BLaER1 treated with 17β-estradiol and CSF1 and Interleukin-3, amounts not matched to agents 10 nM and 100 nM (cell line): ENCODE results near the gene HVCN1.
A peak's percentile ranks its signal among the peaks of the same experiment; 100 is the strongest.
"Not testable (repeated sequence)": the region's sequence is repeated elsewhere in the genome, so short reads cannot be mapped to it uniquely, and the experiment has no call there.

ENCODE experiments used
- H3K27ac ChIP-seq, 11 experiments: shearing (Covaris generic); formaldehyde crosslinking; 2 replicates each; pipeline ENCODE4 v1.8.1; 2022
- H3K27me3 ChIP-seq, 11 experiments: shearing (Covaris generic); formaldehyde crosslinking; 2 replicates each; pipeline ENCODE4 v1.8.1; 2022
- H3K36me3 ChIP-seq, 11 experiments: shearing (Covaris generic); formaldehyde crosslinking; 2 replicates each; pipeline ENCODE4 v1.8.1; 2022
- H3K4me1 ChIP-seq, 10 experiments: shearing (Covaris generic); formaldehyde crosslinking; 2 replicates each; pipeline ENCODE4 v1.8.1; 2022
- H3K4me2 ChIP-seq, 11 experiments: shearing (Covaris generic); formaldehyde crosslinking; 2 replicates each; pipeline ENCODE4 v1.8.1; 2022
- H3K4me3 ChIP-seq, 10 experiments: shearing (Covaris generic); formaldehyde crosslinking; 2 replicates each; pipeline ENCODE4 v1.8.1; 2022
- H3K9ac ChIP-seq, 11 experiments: shearing (Covaris generic); formaldehyde crosslinking; 2 replicates each; pipeline ENCODE4 v1.8.1; 2022
- H3K9me3 ChIP-seq, 11 experiments: shearing (Covaris generic); formaldehyde crosslinking; replicated peaks in 1 of 11; 2 replicates each; pipeline ENCODE4 v1.8.1; 2022
- H4K20me1 ChIP-seq, 11 experiments: shearing (Covaris generic); formaldehyde crosslinking; 2 replicates each; pipeline ENCODE4 v1.8.1; 2022
- Cebpa-rat ChIP-seq, 11 experiments: shearing (Covaris generic); IDR thresholded peaks; 2 replicates each; pipeline ENCODE4 v1.8.1; 2022

Gene HVCN1

DNA sequence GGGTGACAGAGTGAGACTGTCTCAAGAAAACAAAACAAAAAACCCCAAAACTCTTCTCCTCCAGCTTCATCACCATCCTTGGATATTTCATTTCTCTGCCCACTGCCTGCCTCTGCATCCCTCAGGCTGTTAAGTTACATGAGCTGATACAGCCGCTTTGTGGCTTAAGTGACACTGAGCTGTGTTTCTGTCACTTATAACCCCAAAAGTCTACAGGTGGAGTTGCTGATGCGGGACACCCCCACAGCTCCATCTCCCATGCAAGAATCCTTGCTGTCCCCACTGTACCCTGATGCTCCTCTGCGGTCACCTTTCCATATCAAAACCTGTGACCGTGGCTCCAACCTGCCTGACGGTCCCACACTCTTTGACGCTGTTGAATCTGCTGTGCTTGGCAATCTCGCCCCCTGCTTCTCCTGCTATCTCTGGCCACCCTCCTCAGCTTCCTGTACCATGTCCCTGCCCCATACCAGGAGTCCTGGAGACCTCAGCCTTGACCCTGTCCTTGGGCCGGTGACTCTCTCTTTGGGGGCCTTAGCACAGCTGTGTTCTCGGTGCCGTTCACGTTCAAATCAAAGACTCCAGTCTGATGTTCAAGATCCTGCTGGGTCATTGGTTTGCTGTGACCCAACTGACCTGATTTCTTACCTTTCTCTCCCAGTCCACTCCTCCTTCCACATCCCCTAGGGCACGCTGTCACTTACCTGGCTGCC is 20.3 kb downstream of the HVCN1 start:
- H3K4me1 ChIP-seq, result peaks cover 25 to 77% (median 73%) of the 10 kb centered on the region in 10 experiments
- H4K20me1 ChIP-seq, result no peaks in the 10 kb centered on the region; a peak in 1 of 22 replicates

DNA sequence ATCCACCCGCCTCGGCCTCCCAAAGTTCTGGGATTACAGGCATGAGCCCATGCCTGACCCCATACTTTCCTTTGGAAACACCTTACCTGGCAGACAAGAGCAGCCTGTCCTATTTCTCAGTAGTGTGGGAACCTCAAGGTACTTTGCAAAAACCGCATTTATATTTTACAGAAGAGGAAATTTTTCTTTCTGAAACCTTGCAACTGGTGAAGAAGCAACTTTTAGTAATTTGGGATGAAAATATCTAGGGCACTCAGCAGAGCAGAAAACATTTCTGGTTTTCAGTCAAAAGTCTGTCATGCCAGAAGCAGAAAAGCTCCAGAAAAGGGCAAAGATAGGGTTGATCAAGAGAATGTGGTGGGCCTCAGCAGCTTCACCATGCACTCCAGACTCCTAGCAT is 21.2 kb downstream of the HVCN1 start:
- Histone ChIP-seq H3K4me3 (no peak overlapping the region), H3K4me1 (peaks cover 30 to 77% (median 70%) of the 10 kb centered on the region in 10 experiments), H3K9ac (no peak overlapping the region; a peak in 1 of 22 replicates), H3K27ac (peak overlapping the region in 3 of 11 experiments; percentile 1 to 87 (median 2); a peak in 2 of 22 replicates), H3K9me3 (peaks cover 27 to 42% (median 35%) of the 10 kb centered on the region in 11 experiments), H4K20me1 (no peaks in the 10 kb centered on the region; a peak in 1 of 22 replicates), H3K27me3 (no peaks in the 10 kb centered on the region), H3K4me2 (peak overlapping the region in 8 of 11 experiments; percentile 29 to 82 (median 71); a peak in 14 of 22 replicates), H3K36me3 (peaks cover 36 to 81% (median 58%) of the 10 kb centered on the region in 11 experiments)
- TF ChIP-seq Cebpa-rat (IDR thresholded peaks at IDR 0.05), result no peak

More for the DNA sequence above, 20.3 kb downstream of the HVCN1 start:
- Histone ChIP-seq H3K9me3 (peaks cover 27 to 39% (median 34%) of the 10 kb centered on the region in 11 experiments), H3K4me3 (no peak overlapping the region), H3K9ac (peak overlapping the region in 4 of 11 experiments; percentile 34 to 65 (median 42); a peak in 5 of 22 replicates), H3K27ac (peak overlapping the region in 5 of 11 experiments; percentile 44 to 87 (median 52); a peak in 9 of 22 replicates), H3K36me3 (peaks cover 34 to 85% (median 54%) of the 10 kb centered on the region in 11 experiments), H3K27me3 (no peaks in the 10 kb centered on the region), H3K4me2 (peak overlapping the region; percentile 59 to 82 (median 71); a peak in 20 of 22 replicates)
- no peak for TF ChIP-seq Cebpa-rat (IDR thresholded peaks at IDR 0.05)

DNA sequence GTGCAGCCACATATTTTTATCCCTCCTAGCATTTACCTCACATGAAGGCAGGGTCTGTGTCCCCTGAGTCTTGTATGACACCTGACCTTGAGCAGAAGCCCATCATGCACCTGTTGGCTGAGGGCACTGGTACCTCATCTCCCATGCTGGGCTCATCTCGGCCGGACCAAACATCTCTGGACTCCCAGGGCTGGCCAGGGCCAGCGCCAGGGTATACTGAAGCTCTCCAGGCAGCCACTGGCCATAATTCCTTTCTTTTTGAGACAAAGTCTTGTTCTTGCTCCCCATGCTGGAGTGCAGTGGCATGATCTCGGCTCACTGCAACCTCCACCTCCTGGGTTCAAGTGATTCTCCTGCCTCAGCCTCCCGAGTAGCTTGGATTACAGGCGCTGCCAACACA is 22.0 kb downstream of the HVCN1 start:
- Histone ChIP-seq H3K27me3 (no peaks in the 10 kb centered on the region), H3K4me1 (peaks cover 38 to 77% (median 70%) of the 10 kb centered on the region in 10 experiments), H3K9ac (no peak overlapping the region), H3K27ac (no peak overlapping the region), H4K20me1 (no peaks in the 10 kb centered on the region), H3K36me3 (peaks cover 33 to 74% (median 50%) of the 10 kb centered on the region in 11 experiments), H3K4me2 (peak overlapping the region in 4 of 11 experiments; percentile 70 to 82 (median 74); a peak in 6 of 22 replicates), H3K4me3 (no peak overlapping the region), H3K9me3 (peaks cover 27 to 42% (median 35%) of the 10 kb centered on the region in 11 experiments)
- no peak for TF ChIP-seq Cebpa-rat (IDR thresholded peaks at IDR 0.05)

DNA sequence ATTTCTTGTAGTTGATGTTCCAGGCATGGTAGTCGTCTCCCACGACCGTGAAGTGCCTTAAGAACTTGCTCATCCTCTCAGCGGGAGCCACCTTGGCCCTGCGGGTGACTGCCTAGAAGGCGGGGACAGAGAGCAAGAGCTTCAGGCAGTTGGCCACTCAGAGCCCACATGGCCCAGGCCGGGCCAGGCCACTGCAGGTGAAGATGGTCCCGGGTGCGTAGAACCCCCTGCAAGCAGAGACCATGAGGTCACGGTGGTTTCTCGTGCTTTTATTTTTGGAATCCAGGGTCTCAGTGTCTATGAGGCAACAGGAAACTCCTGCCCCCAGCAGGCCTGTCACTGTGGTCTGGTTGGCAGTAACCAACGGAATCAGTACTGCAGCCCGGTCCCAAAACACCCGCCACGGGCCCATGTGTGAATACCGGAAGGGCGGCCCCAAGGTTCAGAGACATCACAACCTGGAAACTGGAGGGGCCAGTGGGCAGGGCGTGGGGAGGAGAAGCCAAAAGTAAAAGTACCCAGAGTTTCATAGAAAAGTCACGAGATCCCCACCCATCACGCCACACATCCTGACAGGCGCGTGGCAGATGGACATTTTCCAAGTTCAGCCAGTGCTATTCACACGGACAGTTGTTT is 27.5 kb downstream of the HVCN1 start:
- Histone ChIP-seq H3K4me1 (peaks cover 38 to 66% (median 61%) of the 10 kb centered on the region in 10 experiments), H3K36me3 (peaks cover 28 to 81% (median 70%) of the 10 kb centered on the region in 11 experiments), H3K27ac (peak overlapping the region in 10 of 11 experiments; percentile 45 to 95 (median 90); a peak in 20 of 22 replicates), H3K4me3 (peak overlapping the region in 9 of 10 experiments; percentile 8 to 60 (median 40); a peak in 15 of 20 replicates), H4K20me1 (no peaks in the 10 kb centered on the region), H3K9me3 (peaks cover 22 to 34% (median 29%) of the 10 kb centered on the region in 11 experiments), H3K27me3 (no peaks in the 10 kb centered on the region), H3K4me2 (peak overlapping the region; percentile 80 to 93 (median 89)), H3K9ac (peak overlapping the region; percentile 7 to 81 (median 75); a peak in 20 of 22 replicates)
- peak in 8 of 11 experiments; percentile 49 to 89 (median 78); a peak in 13 of 22 replicates for TF ChIP-seq Cebpa-rat (IDR thresholded peaks at IDR 0.05)

DNA sequence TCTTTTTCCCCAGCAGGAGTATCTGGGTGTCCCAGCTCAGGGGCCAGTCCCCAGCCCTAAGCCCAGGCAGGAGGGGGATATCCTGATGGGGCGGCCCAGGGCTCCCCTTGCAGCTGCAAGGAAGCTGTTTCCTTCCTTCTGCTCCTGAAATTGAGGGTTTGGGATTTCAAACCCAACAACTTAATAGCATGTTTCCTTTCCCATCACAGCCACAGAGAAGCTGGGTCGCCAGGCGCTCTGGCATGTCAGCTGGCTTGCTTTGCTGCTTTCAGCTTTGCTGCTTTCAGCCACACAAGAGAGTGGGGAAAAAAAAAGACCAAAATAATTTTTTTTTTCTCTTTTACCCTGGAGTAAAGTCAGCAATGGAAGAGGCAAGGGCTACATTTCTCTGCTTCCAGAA is 30.0 kb downstream of the HVCN1 start:
- Histone ChIP-seq H3K27me3 (no peaks in the 10 kb centered on the region), H3K9ac (peak overlapping the region in 9 of 11 experiments; percentile 5 to 78 (median 57); a peak in 17 of 22 replicates), H3K4me2 (peak overlapping the region in 10 of 11 experiments; percentile 20 to 93 (median 88); a peak in 18 of 22 replicates)

DNA sequence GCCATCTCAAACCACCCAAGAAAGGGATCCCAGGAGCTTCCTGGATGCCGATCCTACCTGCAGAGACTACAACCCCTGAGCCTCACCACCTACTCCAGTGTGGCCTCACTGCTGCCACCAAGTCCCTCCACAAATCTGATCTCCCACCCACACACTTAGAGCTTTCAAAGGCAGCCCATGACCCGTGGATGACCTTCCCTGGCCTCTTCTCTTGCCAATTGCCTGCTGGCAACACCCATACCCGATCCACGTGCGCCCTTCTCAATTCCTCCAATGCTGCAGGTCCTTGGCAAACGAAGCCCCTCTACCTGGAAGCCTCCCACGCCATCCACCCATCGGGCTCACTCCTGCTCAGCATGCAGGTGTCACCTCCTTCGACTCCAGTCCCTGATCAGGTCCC is 30.7 kb downstream of the HVCN1 start:
- Histone ChIP-seq H3K9ac (0 out of 22 replicates have a peak overlapping the region, but pooled peaks of 1 of the 11 experiments have one; percentile 16), H3K4me3 (no peak overlapping the region), H3K4me1 (peaks cover 45 to 86% (median 72%) of the 10 kb centered on the region in 10 experiments), H3K27me3 (no peaks in the 10 kb centered on the region), H3K27ac (peak overlapping the region in 5 of 11 experiments; percentile 7 to 94 (median 19); a peak in 8 of 22 replicates), H3K36me3 (peaks cover 21 to 81% (median 66%) of the 10 kb centered on the region in 11 experiments; a peak in 21 of 22 replicates), H4K20me1 (no peaks in the 10 kb centered on the region), H3K4me2 (peak overlapping the region in 9 of 11 experiments; percentile 9 to 92 (median 87); a peak in 13 of 22 replicates), H3K9me3 (peaks cover 0 to 2% (median 0%) of the 10 kb centered on the region in 11 experiments; a peak in 1 of 22 replicates)
- TF ChIP-seq Cebpa-rat (IDR thresholded peaks at IDR 0.05), result no peak

More for the DNA sequence above, 30.0 kb downstream of the HVCN1 start:
- Histone ChIP-seq H3K4me3 (no peak overlapping the region), H3K4me1 (peaks cover 45 to 84% (median 71%) of the 10 kb centered on the region in 10 experiments), H4K20me1 (no peaks in the 10 kb centered on the region), H3K36me3 (peaks cover 23 to 81% (median 66%) of the 10 kb centered on the region in 11 experiments), H3K9me3 (peaks cover 0 to 8% (median 3%) of the 10 kb centered on the region in 11 experiments; a peak in 18 of 22 replicates), H3K27ac (peak overlapping the region in 8 of 11 experiments; percentile 17 to 95 (median 92); a peak in 17 of 22 replicates)
- TF ChIP-seq Cebpa-rat (IDR thresholded peaks at IDR 0.05), result no peak

DNA sequence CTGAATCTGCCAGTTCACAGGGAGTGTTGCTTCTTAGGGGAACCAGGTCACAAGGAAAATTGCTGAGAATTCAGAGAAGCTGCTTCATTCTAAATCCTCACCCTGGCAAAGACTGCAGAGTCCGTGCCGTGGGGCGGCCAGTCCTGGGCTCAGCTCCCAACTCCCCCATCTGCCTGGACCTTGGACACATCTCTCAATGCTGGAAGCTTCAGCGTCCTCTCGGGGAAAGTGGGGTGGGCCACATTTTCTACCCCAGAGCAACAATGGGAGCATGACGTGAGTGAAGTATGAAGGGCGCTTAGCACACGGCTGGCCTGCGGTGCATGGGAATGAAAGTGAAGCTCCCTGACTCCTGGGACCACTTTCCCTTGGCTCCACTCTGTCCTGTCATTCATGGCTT is 31.2 kb downstream of the HVCN1 start:
- peaks cover 20 to 83% (median 69%) of the 10 kb centered on the region in 11 experiments; a peak in 21 of 22 replicates for H3K36me3 ChIP-seq
- H3K27me3 ChIP-seq, result no peaks in the 10 kb centered on the region
- H3K9ac ChIP-seq, result 0 out of 22 replicates have a peak overlapping the region, but pooled peaks of 2 of the 11 experiments have one; percentile 10 to 16
- H3K4me2 ChIP-seq, result peak overlapping the region in 8 of 11 experiments; percentile 9 to 92 (median 88); a peak in 8 of 22 replicates
- H3K27ac ChIP-seq, result peak overlapping the region in 5 of 11 experiments; percentile 7 to 94 (median 19); a peak in 9 of 22 replicates
- no peak for TF ChIP-seq Cebpa-rat (IDR thresholded peaks at IDR 0.05)
- H4K20me1 ChIP-seq, result no peaks in the 10 kb centered on the region
- H3K4me1 ChIP-seq, result peaks cover 45 to 86% (median 72%) of the 10 kb centered on the region in 10 experiments
- H3K9me3 ChIP-seq, result no peaks in the 10 kb centered on the region
- H3K4me3 ChIP-seq, result no peak overlapping the region

DNA sequence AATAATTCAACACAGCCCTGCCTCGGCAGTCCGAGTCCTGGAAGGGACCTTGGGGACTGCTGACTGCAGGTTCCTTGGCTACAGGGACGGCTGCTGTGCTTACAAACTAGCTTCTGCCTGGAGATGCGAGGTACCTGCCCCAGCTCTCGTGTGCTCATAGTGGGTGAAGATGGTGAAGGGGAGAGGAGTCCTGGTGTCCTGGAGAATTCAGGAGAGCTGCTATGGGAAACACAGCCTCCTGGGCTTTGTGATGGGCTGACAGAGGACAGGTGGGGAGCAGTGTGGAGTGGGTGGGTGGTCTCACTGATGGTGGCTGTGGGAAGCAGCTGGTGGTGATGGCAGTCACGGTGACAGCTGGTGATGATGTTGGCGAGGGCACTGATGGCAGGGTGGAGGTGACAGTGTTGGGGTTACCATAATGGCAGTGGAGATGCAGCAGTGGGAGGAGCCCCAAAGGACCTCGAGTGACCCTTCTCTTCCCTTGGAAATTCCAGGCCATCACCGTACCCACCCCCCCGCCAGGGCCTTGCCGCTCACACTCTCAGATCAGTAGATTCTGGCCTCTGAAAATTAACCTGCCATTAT is 32.8 kb downstream of the HVCN1 start:
- Histone ChIP-seq H3K4me3 (no peak overlapping the region), H3K4me1 (peaks cover 32 to 86% (median 61%) of the 10 kb centered on the region in 10 experiments), H3K9ac (0 out of 22 replicates have a peak overlapping the region, but pooled peaks of 1 of the 11 experiments have one; percentile 15), H3K9me3 (no peaks in the 10 kb centered on the region), H4K20me1 (no peaks in the 10 kb centered on the region), H3K36me3 (peaks cover 32 to 99% (median 85%) of the 10 kb centered on the region in 11 experiments), H3K27me3 (no peaks in the 10 kb centered on the region), H3K27ac (peak overlapping the region in 4 of 11 experiments; percentile 2 to 48 (median 26); a peak in 5 of 22 replicates), H3K4me2 (no peak overlapping the region)
- no peak for TF ChIP-seq Cebpa-rat (IDR thresholded peaks at IDR 0.05)

DNA sequence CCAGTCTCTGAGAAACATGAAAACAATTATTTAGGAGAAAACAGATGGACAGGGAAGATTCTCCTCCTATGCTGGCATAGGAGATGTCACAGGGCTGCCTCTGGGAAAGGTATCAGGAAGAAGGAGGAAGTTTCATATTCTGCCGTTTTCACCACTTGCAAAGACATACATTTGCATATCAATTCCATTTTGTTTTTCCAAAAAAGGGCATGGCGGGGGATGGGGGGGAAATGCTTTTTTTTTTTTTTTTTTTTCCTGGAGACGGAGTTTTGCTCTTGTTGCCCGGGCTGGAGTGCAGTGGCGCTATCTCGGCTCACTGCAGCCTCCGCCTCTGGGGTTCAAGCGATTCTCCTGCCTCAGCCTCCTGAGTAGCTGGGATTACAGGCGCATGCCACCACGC is 34.7 kb downstream of the HVCN1 start:
- Histone ChIP-seq H3K4me1 (peaks cover 32 to 86% (median 60%) of the 10 kb centered on the region in 10 experiments), H3K4me2 (peak overlapping the region in 1 of 11 experiments; percentile 6; a peak in 1 of 22 replicates), H3K36me3 (peaks cover 44 to 96% (median 82%) of the 10 kb centered on the region in 11 experiments)
- H3K27me3 ChIP-seq, H4K20me1 ChIP-seq, H3K27ac ChIP-seq, H3K9ac ChIP-seq, H3K4me3 ChIP-seq, H3K9me3 ChIP-seq: not testable (repeated sequence)
